Lower lobe of right lung (tissue), 2 donors: ENCODE measurements around the gene PTPRT. TPM values are rescaled to one million over a fixed set of nuclear protein-coding genes. Genes with fewer than 3 reads are reported as not detected.

Experiments used
- ATAC-seq, 2 donors: fragments of 200-7000 bp; cut with Tn5 transposase; one replicate each; pipeline ENCODE4 v1.9.1; 2020 to 2022; ENCODE audit warnings: mild to moderate bottlenecking in 2 of 2, moderate library complexity in 2 of 2
- DNase-seq: peaks from one replicate; pipeline ENCODE4 v3.0.0-alpha.2; 2020
- H3K27ac ChIP-seq: fragments of 200-600 bp; one replicate; pipeline ENCODE4 v1.8.0; 2022
- H3K27me3 ChIP-seq: fragments of 200-600 bp; one replicate; pipeline ENCODE4 v1.8.0; 2022; ENCODE audit warnings: low read depth
- H3K36me3 ChIP-seq: fragments of 200-600 bp; one replicate; pipeline ENCODE4 v1.8.0; 2022; ENCODE audit warnings: mild to moderate bottlenecking
- H3K4me1 ChIP-seq: fragments of 200-600 bp; one replicate; pipeline ENCODE4 v1.8.0; 2022
- H3K4me3 ChIP-seq: fragments of 200-600 bp; one replicate; pipeline ENCODE4 v1.8.0; 2022; ENCODE audit warnings: mild to moderate bottlenecking
- H3K9me3 ChIP-seq: fragments of 200-600 bp; one replicate; pipeline ENCODE4 v1.8.0; 2022
- CTCF ChIP-seq: fragments of 200-600 bp; IDR thresholded peaks from one replicate; pipeline ENCODE4 v1.8.0; 2022; ENCODE audit warnings: antibody characterized with exemption, mild to moderate bottlenecking
- intact Hi-C: fragments of 100-400 bp; cut with DNase I; formaldehyde crosslinking; loops from one replicate; pipeline ENCODE4 v1.11.0; 2022
- total RNA-seq: library from RNA; stranded (reverse); fragmentation: NEBNext Ultra II Directional; extraction: Animal tissue kit (Norgen Biotek cat#: 25700); gene quantifications from one replicate; pipeline ENCODE4 v1.2.1, GENCODE V29; 2021
- donor health status: DM: no; HTN: yes; CAD: no; lungs with severe emphysema.

Gene PTPRT
- total RNA-seq, 1 donor from 2014 or later: 8.0 TPM

GRCh38 chr20:42981253-42981652 is 208.5 kb downstream of the PTPRT start:
- ATAC-seq (no peak), DNase-seq (no peak)
- no peak overlapping the region for H3K27ac ChIP-seq
- no peak overlapping the region for H3K4me3 ChIP-seq
- H3K9me3 ChIP-seq: no peaks in the 10 kb centered on the region
- intact Hi-C loops: no loop called here
- no peaks in the 10 kb centered on the region for H3K4me1 ChIP-seq
- H3K27me3 ChIP-seq: no peaks in the 10 kb centered on the region
- no peak for TF ChIP-seq CTCF
- H3K36me3 ChIP-seq: no peaks in the 10 kb centered on the region

GRCh38 chr20:42979720-42980119 is 210.0 kb downstream of the PTPRT start:
- H3K9me3 ChIP-seq: no peaks in the 10 kb centered on the region
- H3K4me3 ChIP-seq: no peak overlapping the region
- no peaks in the 10 kb centered on the region for H3K36me3 ChIP-seq
- DNase-seq (no peak), ATAC-seq (no peak)
- H3K27ac ChIP-seq: no peak overlapping the region
- intact Hi-C loops: no loop called here
- no peaks in the 10 kb centered on the region for H3K27me3 ChIP-seq
- no peaks in the 10 kb centered on the region for H3K4me1 ChIP-seq
- TF ChIP-seq CTCF: no peak

- ATAC-seq (no peak), DNase-seq (no peak)
- H3K27me3 ChIP-seq: no peaks in the 10 kb centered on the region
- H3K9me3 ChIP-seq: no peaks in the 10 kb centered on the region
- no peaks in the 10 kb centered on the region for H3K4me1 ChIP-seq
- intact Hi-C loops: no loop called here
- H3K4me3 ChIP-seq: no peak overlapping the region
- H3K27ac ChIP-seq: no peak overlapping the region
- TF ChIP-seq CTCF: no peak
- no peaks in the 10 kb centered on the region for H3K36me3 ChIP-seq
These were observed 211.3 kb downstream of the PTPRT start for GRCh38 chr20:42978184-42978974.

- Histone ChIP-seq H3K4me3 (no peak overlapping the region), H3K27me3 (no peaks in the 10 kb centered on the region), H3K9me3 (no peaks in the 10 kb centered on the region), H3K27ac (no peak overlapping the region), H3K4me1 (no peaks in the 10 kb centered on the region), H3K36me3 (no peaks in the 10 kb centered on the region)
- TF ChIP-seq CTCF: no peak
- ATAC-seq: no peak
- intact Hi-C loops: no loop called here
- DNase-seq: no peak
These were observed 213.7 kb downstream of the PTPRT start for GRCh38 chr20:42975974-42976373.

GRCh38 chr20:42974347-42974746 is 215.4 kb downstream of the PTPRT start:
- ATAC-seq: no peak
- no peak for DNase-seq
- Histone ChIP-seq H3K4me3 (no peak overlapping the region), H3K36me3 (no peaks in the 10 kb centered on the region), H3K27me3 (no peaks in the 10 kb centered on the region), H3K4me1 (no peaks in the 10 kb centered on the region), H3K9me3 (no peaks in the 10 kb centered on the region), H3K27ac (no peak overlapping the region)
- no peak for TF ChIP-seq CTCF
- intact Hi-C loops: no loop called here
